CD14-positive monocyte (primary cell): Measurements from ENCODE around the gene PTTG2. TPM values are rescaled to one million over a fixed set of nuclear protein-coding genes. Genes with fewer than 3 reads are reported as not detected.

Experiments used
- DNase-seq, 3 donors: peaks; one replicate each; pipeline ENCODE4 v3.0.0-alpha.2; 2011 to 2022
- H2AFZ ChIP-seq: 2 replicates; pipeline ENCODE4 v1.6.0; 2012; ENCODE audit warnings: mild to moderate bottlenecking, low read depth, low read length, inconsistent platforms; ENCODE audit not compliant: insufficient read depth, poor library complexity, severe bottlenecking
- H3K27ac ChIP-seq, 2 donors: 1 replicate in 1 of 2; 2 replicates in 1 of 2; pipeline ENCODE4 v1.5.1; 2012 to 2013; ENCODE audit warnings: low read length in 2 of 2, control low read depth in 1 of 2, inconsistent platforms in 1 of 2, low read depth in 1 of 2, mild to moderate bottlenecking in 1 of 2
- H3K27me3 ChIP-seq, 2 donors: one replicate each; pipeline versions ENCODE4 v1.6.0 to v1.6.1; 2011 to 2013; ENCODE audit warnings: low read length in 2 of 2; ENCODE audit not compliant: control insufficient read depth in 2 of 2, insufficient read depth in 2 of 2
- H3K36me3 ChIP-seq, 2 donors: replicated peaks in 1 of 2; 1 replicate in 1 of 2; 2 replicates in 1 of 2; pipeline versions ENCODE4 v1.5.1 to v1.6.1; 2012 to 2013; ENCODE audit warnings: low read length in 2 of 2, control low read depth in 1 of 2, inconsistent platforms in 1 of 2, mild to moderate bottlenecking in 1 of 2; ENCODE audit not compliant: insufficient read depth in 2 of 2, control insufficient read depth in 1 of 2
- H3K4me1 ChIP-seq, 2 donors: 1 replicate in 1 of 2; 2 replicates in 1 of 2; pipeline versions ENCODE4 v1.5.1 to v1.6.1; 2012 to 2013; ENCODE audit warnings: low read length in 2 of 2, control low read depth in 1 of 2, inconsistent platforms in 1 of 2, mild to moderate bottlenecking in 1 of 2, moderate library complexity in 1 of 2; ENCODE audit not compliant: insufficient read depth in 2 of 2, control insufficient read depth in 1 of 2
- H3K4me2 ChIP-seq: replicated peaks from 2 replicates; pipeline ENCODE3; 2012; ENCODE audit warnings: low read length, moderate library complexity, mild to moderate bottlenecking; ENCODE audit not compliant: poor library complexity, severe bottlenecking; ENCODE audit errors: extremely low read depth
- H3K4me3 ChIP-seq, 3 experiments: fragments of 200-600 bp in 1 of 3; sonication (generic) in 1 of 3; replicated peaks in 1 of 3; 1 replicate in 2 of 3; 2 replicates in 1 of 3; pipeline ENCODE4 v1.5.1; 2011 to 2013; ENCODE audit warnings: low read length in 3 of 3, mild to moderate bottlenecking in 3 of 3, control low read depth in 2 of 3, low read depth in 2 of 3, inconsistent platforms in 1 of 3, moderate library complexity in 1 of 3
- H3K79me2 ChIP-seq: 2 replicates; pipeline ENCODE4 v1.6.0; 2012; ENCODE audit warnings: mild to moderate bottlenecking, control low read depth, inconsistent platforms, low read length, moderate library complexity; ENCODE audit not compliant: insufficient read depth
- H3K9ac ChIP-seq: 2 replicates; pipeline ENCODE4 v1.6.0; 2017; ENCODE audit warnings: low read length, mild to moderate bottlenecking; ENCODE audit not compliant: insufficient read depth, poor library complexity, severe bottlenecking
- H3K9me3 ChIP-seq, 2 donors: replicated peaks in 1 of 2; 1 replicate in 1 of 2; 2 replicates in 1 of 2; pipeline versions ENCODE4 v1.5.1 to v1.6.1; 2012 to 2013; ENCODE audit warnings: low read length in 2 of 2, control low read depth in 1 of 2; ENCODE audit not compliant: control insufficient read depth in 1 of 2, insufficient read depth in 1 of 2
- H4K20me1 ChIP-seq: 2 replicates; pipeline ENCODE4 v1.6.0; 2012; ENCODE audit warnings: mild to moderate bottlenecking, low read length, control low read depth, moderate library complexity; ENCODE audit not compliant: insufficient read depth
- H3K27ac Mint-ChIP-seq, 7 donors: one replicate each; pipeline ENCODE4 v1.8.0; 2020; ENCODE audit warnings: mild to moderate bottlenecking in 7 of 7, mixed read lengths in 7 of 7, moderate library complexity in 6 of 7, inconsistent platforms in 2 of 7
- H3K27me3 Mint-ChIP-seq, 3 donors: one replicate each; pipeline ENCODE4 v1.8.0; 2021 to 2022; ENCODE audit warnings: low read depth in 3 of 3, mild to moderate bottlenecking in 3 of 3, mixed read lengths in 3 of 3, moderate library complexity in 3 of 3, inconsistent platforms in 1 of 3
- H3K36me3 Mint-ChIP-seq, 2 donors: one replicate each; pipeline ENCODE4 v1.8.0; 2020; ENCODE audit warnings: mixed read lengths in 2 of 2, inconsistent platforms in 1 of 2, mild to moderate bottlenecking in 1 of 2
- H3K4me1 Mint-ChIP-seq: one replicate; pipeline ENCODE4 v1.8.0; 2020; ENCODE audit warnings: mild to moderate bottlenecking, mixed read lengths
- H3K4me3 Mint-ChIP-seq, 2 donors: one replicate each; pipeline ENCODE4 v1.8.0; 2020; ENCODE audit warnings: mild to moderate bottlenecking in 2 of 2, mixed read lengths in 2 of 2, moderate library complexity in 1 of 2
- H3K9me3 Mint-ChIP-seq, 7 donors: one replicate each; pipeline ENCODE4 v1.8.0; 2020 to 2022; ENCODE audit warnings: mixed read lengths in 7 of 7, mild to moderate bottlenecking in 6 of 7, moderate library complexity in 6 of 7, inconsistent platforms in 2 of 7
- CTCF ChIP-seq: fragments of 200-600 bp; IDR thresholded peaks from one replicate; pipeline ENCODE4 v1.8.0; 2022; ENCODE audit warnings: antibody characterized with exemption, mild to moderate bottlenecking
- WGBS: methylation state at CpG from one replicate; pipeline ENCODE4 v1.1.5; 2013; ENCODE audit warnings: missing lambda C conversion rate; ENCODE audit not compliant: insufficient coverage; 5-methylcytosine and 5-hydroxymethylcytosine counted together
- intact Hi-C, 2 donors: fragments of 100-400 bp; cut with micrococcal nuclease; formaldehyde crosslinking; loops; one replicate each; pipeline versions ENCODE4 v1.15.0 to v1.15.1; 2023
- polyA plus RNA-seq, 3 donors: library from polyadenylated mRNA; depleted of rRNA in 1 of 3; unstranded in 2 of 3; stranded (reverse) in 1 of 3; fragments of 300-500 nt in 2 of 3; fragments of >200 nt in 1 of 3; fragmentation: Illumina TruSeq in 2 of 3; gene quantifications; 1 replicate in 2 of 3; 2 replicates in 1 of 3; pipeline ENCODE4 v1.2.3, GENCODE V29; 2012 to 2021

Gene PTTG2
- polyA plus RNA-seq, 3 donors = 2.0 TPM; not detected in 2

- Histone ChIP-seq H3K79me2 (peaks cover 33% of the 10 kb centered on the region), H3K36me3 (peaks cover 7 to 40% of the 10 kb centered on the region in 2 donors), H3K27me3 (no peaks in the 10 kb centered on the region), H3K4me1 (no peaks in the 10 kb centered on the region), H3K9ac (no peak overlapping the region), H2AFZ (no peak overlapping the region), H3K9me3 (no peaks in the 10 kb centered on the region), H3K4me2 (no peak overlapping the region), H3K27ac (no peak overlapping the region), H4K20me1 (peaks cover 69% of the 10 kb centered on the region), H3K4me3 (no peak overlapping the region)
- H3K27me3 Mint-ChIP-seq = no peaks in the 10 kb centered on the region
- no peak for DNase-seq
- no peak overlapping the region for H3K4me3 Mint-ChIP-seq
- TF ChIP-seq CTCF = no peak
- peaks cover 11 to 21% of the 10 kb centered on the region in 2 donors for H3K36me3 Mint-ChIP-seq
- peaks cover 0 to 7% (median 2%) of the 10 kb centered on the region in 7 donors for H3K9me3 Mint-ChIP-seq
- peak overlapping the region in 2 of 7 donors; percentile 27 to 28 for H3K27ac Mint-ChIP-seq
- intact Hi-C loops = no loop called here
- peaks cover 3% of the 10 kb centered on the region for H3K4me1 Mint-ChIP-seq
- 62% methylated on average over 6 of the region's 7 CpGs for WGBS
Measured at GRCh38 chr4:37936889-37937498, 23.2 kb upstream of the PTTG2 start.

GRCh38 chr4:37938208-37938607 is 22.0 kb upstream of the PTTG2 start:
- Mint-ChIP-seq H3K4me1 (peaks cover 3% of the 10 kb centered on the region), H3K4me3 (no peak overlapping the region), H3K36me3 (peaks cover 11 to 21% of the 10 kb centered on the region in 2 donors), H3K9me3 (peaks cover 0 to 7% (median 2%) of the 10 kb centered on the region in 7 donors), H3K27ac (no peak overlapping the region), H3K27me3 (no peaks in the 10 kb centered on the region)
- H4K20me1 ChIP-seq = peaks cover 65% of the 10 kb centered on the region
- no peak overlapping the region for H2AFZ ChIP-seq
- intact Hi-C loops = no loop called here
- H3K9ac ChIP-seq = no peak overlapping the region
- no peak overlapping the region for H3K27ac ChIP-seq
- TF ChIP-seq CTCF = no peak
- no peaks in the 10 kb centered on the region for H3K4me1 ChIP-seq
- H3K4me2 ChIP-seq = no peak overlapping the region
- H3K79me2 ChIP-seq = peaks cover 39% of the 10 kb centered on the region
- H3K4me3 ChIP-seq = no peak overlapping the region
- H3K9me3 ChIP-seq = no peaks in the 10 kb centered on the region
- peaks cover 4 to 32% of the 10 kb centered on the region in 2 donors for H3K36me3 ChIP-seq
- H3K27me3 ChIP-seq = no peaks in the 10 kb centered on the region
- DNase-seq = no peak
- 100% methylated on average over 1 of the region's 3 CpGs for WGBS
